K562 (cell line): ENCODE results near the gene OSBP2. TPM values are rescaled to one million over a fixed set of nuclear protein-coding genes. Genes with fewer than 3 reads are reported as not detected.

Experiments
- ATAC-seq: fragments of 200-7000 bp; cut with Tn5 transposase; 3 replicates; pipeline ENCODE4 v1.9.1; 2020; ENCODE audit warnings: moderate library complexity
- BruUV-seq: library from RNA; stranded (reverse); fragments of 400-500 nt; replicated peaks from 2 replicates; lab custom pipeline; 2021; lab: Mats Ljungman, UMichigan
- CTCF ChIA-PET: fragments of 300-600 bp; formaldehyde crosslinking; extraction: SDS; loops from one replicate; lab custom pipeline; 2021; ENCODE audit warnings: low intra/inter-chr PET ratio; lab: Yijun Ruan, JAX
- POLR2A ChIA-PET: fragments of 300-600, 350-650 bp; sonication (Branson Sonifier 250); formaldehyde crosslinking; extraction: SDS; loops from one replicate; lab custom pipeline; 2021; ENCODE audit warnings: antibody characterized with exemption, inconsistent platforms; lab: Yijun Ruan, JAX
- DNase-seq, 4 experiments: peaks; one replicate each; pipeline versions ENCODE4 v3.0.0 to v3.0.0-alpha.2; 2011 to 2018; ENCODE audit warnings: low spot score in 3 of 4, mixed read lengths in 3 of 4; ENCODE audit errors: extremely low read depth in 1 of 4
- FAIRE-seq: peaks from 2 replicates; lab custom pipeline; 2011; peaks lifted over from hg19 to GRCh38; lab: Jason Lieb, UNC
- H2AFZ ChIP-seq: 2 replicates; pipeline ENCODE4 v1.6.0; 2011; ENCODE audit warnings: low read depth, low read length, control low read depth, inconsistent platforms
- H3K27ac ChIP-seq: fragments of 200-600 bp; 3 replicates; pipeline ENCODE4 v1.8.0; 2011; ENCODE audit warnings: low read depth, mild to moderate bottlenecking, control low read depth, inconsistent platforms, low read length, moderate library complexity, mixed read lengths; ENCODE audit errors: extremely low read depth
- H3K27me3 ChIP-seq, 2 experiments: fragments of 300-600 bp in 1 of 2; 2 replicates in 1 of 2; 3 replicates in 1 of 2; pipeline versions ENCODE4 v1.6.0 to v1.8.0; 2011; ENCODE audit warnings: inconsistent platforms in 2 of 2, low read length in 2 of 2, mild to moderate bottlenecking in 1 of 2, mixed read lengths in 1 of 2, moderate library complexity in 1 of 2; ENCODE audit not compliant: control insufficient read depth in 2 of 2, insufficient read depth in 2 of 2
- H3K36me3 ChIP-seq: fragments of 300-600 bp; 3 replicates; pipeline ENCODE4 v1.8.0; 2011; ENCODE audit warnings: mild to moderate bottlenecking, low read length, inconsistent platforms; ENCODE audit not compliant: control insufficient read depth, insufficient read depth
- H3K4me1 ChIP-seq, 2 experiments: fragments of 200-600 bp in 1 of 2; replicated peaks in 1 of 2; 2 replicates in 1 of 2; 3 replicates in 1 of 2; pipeline versions ENCODE4 v1.5.1 to v1.8.0; 2011; ENCODE audit warnings: inconsistent platforms in 2 of 2, low read length in 2 of 2, mild to moderate bottlenecking in 1 of 2, mixed read lengths in 1 of 2, moderate library complexity in 1 of 2; ENCODE audit not compliant: control insufficient read depth in 2 of 2, insufficient read depth in 2 of 2
- H3K4me2 ChIP-seq: 2 replicates; pipeline ENCODE4 v1.6.1; 2011; ENCODE audit warnings: low read length, control low read depth, inconsistent platforms, mixed read lengths; ENCODE audit not compliant: insufficient read depth
- H3K4me3 ChIP-seq: fragments of 200-600 bp; sonication (generic), shearing (Covaris generic); 2 replicates; pipeline ENCODE4 v1.5.1; 2016; ENCODE audit warnings: control low read depth, inconsistent platforms
- H3K79me2 ChIP-seq: fragments of 200-600 bp; 3 replicates; pipeline ENCODE4 v1.8.0; 2011; ENCODE audit warnings: low read length, inconsistent platforms; ENCODE audit not compliant: control insufficient read depth, insufficient read depth
- H3K9ac ChIP-seq, 2 experiments: 2 replicates each; pipeline versions ENCODE4 v1.6.0 to v1.6.1; 2011; ENCODE audit warnings: low read depth in 2 of 2, low read length in 2 of 2, control low read depth in 1 of 2, inconsistent platforms in 1 of 2, mild to moderate bottlenecking in 1 of 2, mixed read lengths in 1 of 2; ENCODE audit not compliant: insufficient read depth in 1 of 2
- H3K9me1 ChIP-seq: one replicate; pipeline ENCODE4 v1.6.0; 2011; ENCODE audit warnings: inconsistent platforms, mild to moderate bottlenecking, low read length, moderate library complexity; ENCODE audit not compliant: control insufficient read depth, insufficient read depth
- H3K9me3 ChIP-seq: replicated peaks from 2 replicates; pipeline ENCODE4 v1.5.1; 2011; ENCODE audit warnings: low read depth, low read length, inconsistent platforms; ENCODE audit not compliant: control insufficient read depth, insufficient read depth
- H4K20me1 ChIP-seq: replicated peaks from 2 replicates; pipeline ENCODE4 v1.6.1; 2011; ENCODE audit warnings: low read length, inconsistent platforms, mixed read lengths; ENCODE audit not compliant: control insufficient read depth, insufficient read depth
- BRCA1 ChIP-seq, 2 experiments: fragments of 450-650 bp in 1 of 2; sonication (generic) in 1 of 2; formaldehyde crosslinking in 1 of 2; IDR thresholded peaks; 2 replicates each; pipeline versions ENCODE4 v1.5.0 to v1.6.1; 2017 to 2020; ENCODE audit warnings: mild to moderate bottlenecking in 1 of 2, missing genetic modification reagents in 1 of 2
- CLOCK ChIP-seq: fragments of 250-450 bp; sonication (Bioruptor Pico); IDR thresholded peaks from 2 replicates; pipeline ENCODE4 v1.4.0; 2020; ENCODE audit warnings: mild to moderate bottlenecking, moderate library complexity, borderline replicate concordance
- ELF4 ChIP-seq: fragments of 450-650 bp; formaldehyde crosslinking; IDR thresholded peaks from 2 replicates; pipeline ENCODE4 v1.4.0; 2022; ENCODE audit warnings: missing genetic modification characterization
- GTF2A2 ChIP-seq: IDR thresholded peaks from 2 replicates; pipeline ENCODE4 v1.6.1; 2016; ENCODE audit warnings: mild to moderate bottlenecking, missing genetic modification characterization, missing compliant biosample characterization
- HDAC1 ChIP-seq, 2 experiments: fragments of 450-650 bp; IDR thresholded peaks; 2 replicates each; pipeline ENCODE4 v1.6.1; 2016 to 2017; ENCODE audit warnings: inconsistent platforms in 1 of 2, mild to moderate bottlenecking in 1 of 2, moderate library complexity in 1 of 2
- HNRNPK ChIP-seq: fragments of 200-400 bp; formaldehyde crosslinking; IDR thresholded peaks from one replicate; pipeline ENCODE4 v1.6.1; 2018; ENCODE audit warnings: mild to moderate bottlenecking, low read depth, low read length; ENCODE audit not compliant: poor library complexity, severe bottlenecking
- IRF2 ChIP-seq: sonication (generic); formaldehyde crosslinking; IDR thresholded peaks from 2 replicates; pipeline ENCODE4 v1.8.1; 2022; ENCODE audit warnings: mild to moderate bottlenecking, missing genetic modification reagents
- JUND ChIP-seq, 2 experiments: IDR thresholded peaks; 2 replicates in 1 of 2; 3 replicates in 1 of 2; pipeline ENCODE4 v1.6.1; 2011; ENCODE audit warnings: borderline replicate concordance in 2 of 2, low read depth in 2 of 2, low read length in 2 of 2, improper control_type of control experiment in 1 of 2, missing biosample characterization in 1 of 2, missing genetic modification characterization in 1 of 2, missing genetic modification reagents in 1 of 2
- KLF1 ChIP-seq: fragments of 450-650 bp; IDR thresholded peaks from 2 replicates; pipeline ENCODE4 v1.6.1; 2016; ENCODE audit warnings: missing genetic modification characterization, missing compliant biosample characterization
- MAX ChIP-seq: sonication (generic); formaldehyde crosslinking; IDR thresholded peaks from 2 replicates; pipeline ENCODE4 v1.9.0; 2022; ENCODE audit warnings: mild to moderate bottlenecking, missing genetic modification reagents
- ZNF140 ChIP-seq: fragments of 250-450 bp; sonication (Bioruptor Pico); IDR thresholded peaks from 2 replicates; pipeline ENCODE4 v1.8.0; 2021; ENCODE audit warnings: moderate library complexity, mild to moderate bottlenecking, inconsistent platforms
- ZNF449 ChIP-seq: fragments of 250-450 bp; sonication (Bioruptor Pico); IDR thresholded peaks from 2 replicates; pipeline ENCODE4 v1.8.0; 2022; ENCODE audit warnings: moderate library complexity, mild to moderate bottlenecking, inconsistent platforms
- ZNF695 ChIP-seq: fragments of 450-650 bp; formaldehyde crosslinking; IDR thresholded peaks from 2 replicates; pipeline ENCODE4 v1.4.0; 2020; ENCODE audit warnings: mild to moderate bottlenecking, moderate library complexity
- ZSCAN32 ChIP-seq: fragments of 450-650 bp; formaldehyde crosslinking; IDR thresholded peaks from 2 replicates; pipeline ENCODE4 v1.4.0; 2020; ENCODE audit warnings: mild to moderate bottlenecking, moderate library complexity
- whole genome bisulfite sequencing: fragments of 100-300 bp; shearing (Covaris generic); methylation state at CpG from one replicate; pipeline ENCODE4 v1.1.6; 2016; ENCODE audit warnings: low coverage, mixed read lengths; ENCODE audit not compliant: insufficient coverage; ENCODE audit errors: missing lambda C conversion rate; 5-methylcytosine and 5-hydroxymethylcytosine counted together
- in situ Hi-C: fragments of 300-500 bp; cut with MboI; formaldehyde crosslinking; loops from 4 replicates; pipeline ENCODE4 v1.15.0; 2018; ENCODE audit warnings: inconsistent platforms, mixed read lengths
- intact Hi-C: fragments of 100-400 bp; cut with micrococcal nuclease; formaldehyde crosslinking; loops from 2 replicates; pipeline ENCODE4 v1.14.2; 2022
- polyA plus RNA-seq, 8 experiments: library from polyadenylated mRNA; depleted of rRNA in 4 of 8; stranded (reverse) in 5 of 8; unstranded in 3 of 8; fragments of >200 nt; fragmentation: Nextera tagmentation in 2 of 8; fragmentation: Illumina TruSeq in 1 of 8; extraction: Ambion mirVana in 2 of 8; extraction: Trizol in 1 of 8; gene quantifications; 2 replicates each; pipeline versions ENCODE4 v1.2.1 to v1.2.3, GENCODE V29; 2011 to 2014; ENCODE audit warnings: inconsistent platforms in 1 of 8, missing spikeins in 1 of 8
- total RNA-seq, 7 experiments: library from RNA; depleted of rRNA in 6 of 7; stranded (reverse); fragments of >200 nt in 6 of 7; fragmentation: Illumina TruSeq in 2 of 7; extraction: Trizol in 2 of 7; gene quantifications; 2 replicates each; pipeline versions ENCODE4 v1.2.1 to v1.2.3, GENCODE V29; 2011 to 2021; ENCODE audit warnings: low replicate concordance in 1 of 7
- TF ChIP-seq, protein P1 (sequence below): fragments of 250-450 bp; sonication (Bioruptor Pico); IDR thresholded peaks from 2 replicates; pipeline ENCODE4 v1.8.0; 2021; ENCODE audit warnings: moderate library complexity, mild to moderate bottlenecking, inconsistent platforms

The OSBP2 gene
- total and polyA plus RNA-seq, 9 of the 15 experiments (the other 6 are each of a cell fraction or from before 2014, with no cell fraction given) = 0.52 to 29.5 (median 21.6) TPM

GRCh38 chr22:30665786-30666185, 28.9 kb upstream of the OSBP2 start:
- TF ChIP-seq ZSCAN32 (CRISPR knock-in tag) (no peak), JUND (IDR thresholded peaks at IDR 0.05; ENCODE audit: borderline replicate concordance, low read depth, low read length) (no peak), JUND (tag; IDR thresholded peaks at IDR 0.05; ENCODE audit: borderline replicate concordance, low read depth, low read length) (no peak), BRCA1 (IDR thresholded peaks at IDR 0.05) (no peak), BRCA1 (CRISPR knock-in tag; IDR thresholded peaks at IDR 0.05) (no peak), GTF2A2 (no peak), ZNF449 (CRISPR knock-in tag) (no peak), CLOCK (CRISPR knock-in tag) (no peak), ELF4 (CRISPR knock-in tag) (no peak), ZNF695 (no peak), HNRNPK (no peak), MAX (CRISPR knock-in tag) (no peak), IRF2 (CRISPR knock-in tag) (no peak), KLF1 (tag) (no peak), HDAC1 (IDR thresholded peaks at IDR 0.05) (no peak), ZNF140 (no peak)
- TF ChIP-seq, protein P1, sequence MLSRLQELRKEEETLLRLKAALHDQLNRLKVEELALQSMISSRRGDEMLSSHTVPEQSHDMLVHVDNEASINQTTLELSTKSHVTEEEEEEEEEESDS = no peak
- TF ChIP-seq, all 486 proteins: peak for 0
- DNase-seq (no peak), ATAC-seq (no peak), FAIRE-seq (no peak)
- intact Hi-C loops (loop anchor here (10.0 kb wide), 1 partner anchor 89 kb away; no protein-coding TSS in a partner anchor), in situ Hi-C loops (no loop called here)
- Histone ChIP-seq H3K9ac (no peak overlapping the region), H3K36me3 (no peaks in the 10 kb centered on the region), H3K27ac (no peak overlapping the region), H3K27me3 (no peaks in the 10 kb centered on the region), H3K4me3 (no peak overlapping the region), H3K79me2 (no peaks in the 10 kb centered on the region), H3K4me2 (no peak overlapping the region), H2AFZ (no peak overlapping the region), H4K20me1 (no peaks in the 10 kb centered on the region), H3K9me3 (no peaks in the 10 kb centered on the region), H3K9me1 (no peaks in the 10 kb centered on the region), H3K4me1 (peaks cover 7 to 16% of the 10 kb centered on the region in 2 experiments; a peak in 3 of 5 replicates)
- POLR2A ChIA-PET = no interaction called here
- BruUV-seq = no TSS peak
- CTCF ChIA-PET = no interaction called here
- 57% methylated on average over 3 of the region's 4 CpGs for WGBS
